PC-3 (cell line): ENCODE results near the gene MYH7B. TPM values are rescaled to one million over a fixed set of nuclear protein-coding genes. Genes with fewer than 3 reads are reported as not detected.
A peak's percentile ranks its signal among the peaks of the same experiment; 100 is the strongest.

Source experiments
- ATAC-seq: fragments of 200-7000 bp; cut with Tn5 transposase; 2 replicates; pipeline ENCODE4 v1.9.1; 2020; ENCODE audit warnings: mild to moderate bottlenecking, moderate library complexity
- Bru-seq: library from RNA; stranded (reverse); fragments of 400-500 nt; gene quantifications from one replicate; lab custom pipeline; 2021; lab: Mats Ljungman, UMichigan
- BruChase-seq, 2 experiments: library from RNA; stranded (reverse); fragments of 400-500 nt; gene quantifications; one replicate each; lab custom pipeline; 2021; lab: Mats Ljungman, UMichigan
- BruUV-seq: library from RNA; stranded (reverse); fragments of 400-500 nt; replicated peaks from 2 replicates; lab custom pipeline; 2021; lab: Mats Ljungman, UMichigan
- CTCF ChIA-PET: fragments of 300-600 bp; sonication (Branson Sonifier 250); formaldehyde crosslinking; loops from one replicate; lab custom pipeline; 2022; ENCODE audit warnings: antibody characterized with exemption; lab: Charles Lee
- POLR2A ChIA-PET: fragments of 300-600 bp; sonication (Branson Sonifier 250); formaldehyde crosslinking; loops from one replicate; lab custom pipeline; 2022; ENCODE audit warnings: antibody characterized with exemption; ENCODE audit not compliant: unreplicated experiment; lab: Charles Lee
- DNase-seq: peaks from one replicate; pipeline ENCODE4 v3.0.0-alpha.2; 2015
- H2AFZ ChIP-seq: fragments of 300-600 bp; sonication (generic); 2 replicates; pipeline ENCODE4 v1.6.0; 2016; ENCODE audit warnings: antibody characterized with exemption, low read length
- H3F3A ChIP-seq: fragments of 300-600 bp; sonication (generic); one replicate; pipeline ENCODE4 v1.6.0; 2017; ENCODE audit warnings: antibody characterized with exemption, low read length, control low read depth, mild to moderate bottlenecking; ENCODE audit not compliant: unreplicated experiment
- H3K27ac ChIP-seq: fragments of 300-600 bp; sonication (generic); 2 replicates; pipeline ENCODE4 v1.5.1; 2016; ENCODE audit warnings: mild to moderate bottlenecking, low read length
- H3K27me3 ChIP-seq: fragments of 300-600 bp; sonication (generic); 2 replicates; pipeline ENCODE4 v1.6.1; 2016; ENCODE audit warnings: low read length, mixed read lengths
- H3K36me3 ChIP-seq: fragments of 300-600 bp; sonication (generic); 2 replicates; pipeline ENCODE4 v1.6.1; 2016; ENCODE audit warnings: low read depth, mixed run types, low read length, mixed read lengths
- H3K4me1 ChIP-seq: fragments of 300-600 bp; sonication (generic); 2 replicates; pipeline ENCODE4 v1.5.1; 2016; ENCODE audit warnings: low read length; ENCODE audit not compliant: insufficient read depth
- H3K4me2 ChIP-seq: fragments of 300-600 bp; sonication (generic); 2 replicates; pipeline ENCODE4 v1.6.0; 2016; ENCODE audit warnings: low read length
- H3K4me3 ChIP-seq: fragments of 300-600 bp; sonication (generic); 2 replicates; pipeline ENCODE4 v1.5.1; 2016; ENCODE audit warnings: mild to moderate bottlenecking, low read length, mixed read lengths
- H3K79me2 ChIP-seq: fragments of 300-600 bp; sonication (generic); 2 replicates; pipeline ENCODE4 v1.6.1; 2017; ENCODE audit warnings: low read length, mixed read lengths
- H3K9ac ChIP-seq: fragments of 300-600 bp; sonication (generic); 2 replicates; pipeline ENCODE4 v1.6.0; 2016; ENCODE audit warnings: mild to moderate bottlenecking, low read length
- H3K9me2 ChIP-seq: fragments of 300-600 bp; sonication (generic); replicated peaks from 2 replicates; pipeline ENCODE4 v1.6.1; 2016; ENCODE audit warnings: mixed run types, low read length, mixed read lengths
- H3K9me3 ChIP-seq: fragments of 300-600 bp; sonication (generic); 2 replicates; pipeline ENCODE4 v1.6.1; 2016; ENCODE audit warnings: low read length, mixed read lengths
- H4K20me1 ChIP-seq: fragments of 300-600 bp; sonication (generic); 2 replicates; pipeline ENCODE4 v1.6.1; 2016; ENCODE audit warnings: low read length, mixed read lengths
- CTCF ChIP-seq: fragments of 300-600 bp; sonication (generic); conservative IDR thresholded peaks from 2 replicates; pipeline ENCODE4 v1.5.1; 2017; ENCODE audit warnings: antibody characterized with exemption, low read depth, mild to moderate bottlenecking, low read length
- EZH2 ChIP-seq: fragments of 300-600 bp; sonication (generic); IDR thresholded peaks from one replicate; pipeline ENCODE4 v1.6.1; 2017; ENCODE audit warnings: antibody characterized with exemption, mild to moderate bottlenecking, low read length; ENCODE audit not compliant: unreplicated experiment
- EZH2phosphoT487 ChIP-seq: fragments of 300-600 bp; sonication (generic); IDR thresholded peaks from 2 replicates; pipeline ENCODE4 v1.6.1; 2018; ENCODE audit warnings: mild to moderate bottlenecking, antibody characterized with exemption, low read length, borderline replicate concordance
- intact Hi-C: fragments of 100-400 bp; cut with micrococcal nuclease; formaldehyde crosslinking; loops from 2 replicates; pipeline ENCODE4 v1.9.0; 2023
- long read RNA-seq: library from polyadenylated mRNA; unstranded; transcript quantifications from one replicate; pipeline ENCODE4 v2.0.0, GENCODE V29; 2021; ENCODE audit not compliant: unreplicated experiment
- total RNA-seq: library from RNA; depleted of rRNA; stranded (reverse); fragments of >200 nt; gene quantifications from 2 replicates; pipeline ENCODE4 v1.2.3, GENCODE V29; 2014; rRNA removed

MYH7B gene
- total RNA-seq (0.04 TPM in 1 of 2 replicates, not detected in the other), Bru-seq, nascent RNA (percentile 22 among the genes with signal in this experiment), BruChase-seq, experiment 1, labeled RNA remaining after a 6-hour chase (percentile 27 among the genes with signal in this experiment), BruChase-seq, experiment 2, labeled RNA remaining after a 2-hour chase (percentile 20 among the genes with signal in this experiment)
- long read RNA-seq, partial matches to known transcripts, result 1 of 3 reads
- long read RNA-seq, other reads (novel, unspliced or antisense), result 2 of 3 reads

GRCh38 chr20:34955231-34956040 lies at the start of gene MYH7B, which contains the start of gene GSS:
Gene MYH7B (plus strand): TSS chr20:34955868. CDS start chr20:34978006, 22,138 bp downstream.
Gene GSS (minus strand): TSS chr20:34955806. CDS start chr20:34951852, 3,954 bp downstream.
- no peaks in the 10 kb centered on the region for H3K36me3 ChIP-seq
- H3K9ac ChIP-seq, result peak within 1 kb of the TSS; percentile 89
- H3K4me3 ChIP-seq, result peak within 1 kb of the TSS; percentile 76
- H3K9me3 ChIP-seq, result no peaks in the 10 kb centered on the region
- no peaks in the 10 kb centered on the region for H3K27me3 ChIP-seq
- DNase-seq, result peak; percentile 98
- ATAC-seq, result peak; percentile 94
- H4K20me1 ChIP-seq, result no peaks in the 10 kb centered on the region
- CTCF ChIA-PET, result interaction anchor here (0.5 to 1.5 kb wide), 7 partner anchors 16 to 308 kb away, joined by 3 to 30 read pairs (median 7); partner anchors contain the start of genes ACSS2 and GGT7
- peak within 1 kb of the TSS; percentile 67 for H3K27ac ChIP-seq
- H3F3A ChIP-seq, result no peaks in the 10 kb centered on the region
- peaks cover 22% of the 10 kb centered on the region for H3K79me2 ChIP-seq
- H3K4me1 ChIP-seq, result peaks cover 17% of the 10 kb centered on the region
- POLR2A ChIA-PET, result interaction anchor here (0.6 to 1.0 kb wide), 4 partner anchors 12 to 920 kb away, joined by 3 to 5 read pairs (median 4); no protein-coding TSS in a partner anchor
- TF ChIP-seq EZH2 (no peak), CTCF (peak; percentile 79), EZH2phosphoT487 (no peak)
- intact Hi-C loops, result loop anchor here (1.0 to 2.0 kb wide), 2 partner anchors 49 to 81 kb away; no protein-coding TSS in a partner anchor
- TSS peak; percentile 87 for BruUV-seq
- peak within 1 kb of the TSS; percentile 80 for H2AFZ ChIP-seq
- peak within 1 kb of the TSS; percentile 90 for H3K4me2 ChIP-seq
- no peaks in the 10 kb centered on the region for H3K9me2 ChIP-seq

GRCh38 chr20:34907616-34908469 lies 47.8 kb upstream of the MYH7B start:
- Histone ChIP-seq H4K20me1 (no peaks in the 10 kb centered on the region), H3K4me2 (peak overlapping the region; percentile 60), H3K9me2 (no peaks in the 10 kb centered on the region), H2AFZ (no peak overlapping the region), H3K27ac (peak overlapping the region; percentile 94), H3K27me3 (no peaks in the 10 kb centered on the region), H3K4me3 (no peak overlapping the region), H3K79me2 (no peaks in the 10 kb centered on the region; the same call in 1 of the 2 replicates), H3K9ac (peak overlapping the region; percentile 63), H3K4me1 (peaks cover 23% of the 10 kb centered on the region), H3K9me3 (no peaks in the 10 kb centered on the region), H3F3A (peaks cover 6% of the 10 kb centered on the region), H3K36me3 (0 out of 2 replicates have a peak, but pooled peaks cover 4% of the 10 kb centered on the region)
- intact Hi-C loops, result loop anchor here (1.0 to 2.0 kb wide), 3 partner anchors 14 to 47 kb away; partner anchors contain the start of genes ACSS2, GSS and MYH7B
- ChIA-PET POLR2A (interaction anchor here (0.6 kb wide), 2 partner anchors 369 to 712 kb away, joined by 3 to 4 read pairs; no protein-coding TSS in a partner anchor), CTCF (interaction anchor here (0.6 to 0.9 kb wide), 2 partner anchors 48 to 61 kb away, joined by 4 to 6 read pairs; partner anchors contain the start of genes GSS and MYH7B)
- no peak for TF ChIP-seq EZH2
- no peak for TF ChIP-seq EZH2phosphoT487
- no peak for TF ChIP-seq CTCF
- BruUV-seq, result no TSS peak
- DNase-seq, result peak; percentile 100
- ATAC-seq, result peak; percentile 99
